ENCODE results near the gene CFDP1.

- TF ChIP-seq CTCF (conservative IDR thresholded peaks at IDR 0.05; ENCODE audit: low read length) = no peak
- TF ChIP-seq EZH2phosphoT487 (IDR thresholded peaks at IDR 0.05; ENCODE audit: borderline replicate concordance) = no peak
Measured at GRCh38 chr16:75257886-75258806, 175.2 kb downstream of the CFDP1 start.

Measured in Loucy (cell line).